Body of pancreas (tissue), 4 donors: ENCODE results near the gene SPATA4. TPM values are rescaled to one million over a fixed set of nuclear protein-coding genes. Genes with fewer than 3 reads are reported as not detected.
"Not testable (repeated sequence)": the region's sequence is repeated elsewhere in the genome, so short reads cannot be mapped to it uniquely, and the experiment has no call there.

ENCODE experiments used
- ATAC-seq: fragments of 150-250 bp; one replicate; pipeline ENCODE4 v1.9.1; 2016
- DNase-seq, 4 donors: peaks; one replicate each; pipeline ENCODE4 v3.0.0-alpha.2; 2019
- H3K27ac ChIP-seq, 4 donors: fragments of 200-600 bp; sonication (generic); 1 replicate in 3 of 4; 2 replicates in 1 of 4; pipeline versions ENCODE4 v1.5.1 to v1.6.1; 2016 to 2019; ENCODE audit warnings: mild to moderate bottlenecking in 1 of 4, mixed read lengths in 1 of 4, moderate library complexity in 1 of 4
- H3K27me3 ChIP-seq, 2 donors: fragments of 200-600 bp; sonication (generic); one replicate each; pipeline ENCODE4 v1.6.0; 2016; ENCODE audit warnings: mild to moderate bottlenecking in 1 of 2
- H3K36me3 ChIP-seq, 2 donors: fragments of 200-600 bp; sonication (generic); replicated peaks in 1 of 2; 2 replicates each; pipeline ENCODE4 v1.5.1; 2016; ENCODE audit warnings: low read depth in 2 of 2; ENCODE audit not compliant: insufficient read depth in 1 of 2
- H3K4me1 ChIP-seq: fragments of 200-600 bp; sonication (generic); one replicate; pipeline ENCODE4 v1.6.0; 2016
- H3K4me3 ChIP-seq, 2 donors: fragments of 200-600 bp; sonication (generic); 1 replicate in 1 of 2; 2 replicates in 1 of 2; pipeline ENCODE4 v1.5.1; 2016 to 2019
- H3K9me3 ChIP-seq, 3 donors: fragments of 200-600 bp; sonication (generic); 1 replicate in 2 of 3; 2 replicates in 1 of 3; pipeline ENCODE4 v1.5.1; 2016
- CTCF ChIP-seq, 7 experiments: fragments of 450-650 bp in 4 of 7; fragments of 200-600 bp in 3 of 7; sonication (generic) in 3 of 7; IDR thresholded peaks; one replicate each; pipeline ENCODE4 v1.5.1; 2016 to 2019; ENCODE audit warnings: antibody characterized with exemption in 7 of 7
- POLR2A ChIP-seq, 3 donors: fragments of 450-650 bp; IDR thresholded peaks; one replicate each; pipeline ENCODE4 v1.6.1; 2016; ENCODE audit warnings: antibody characterized with exemption in 3 of 3, mild to moderate bottlenecking in 2 of 3
- WGBS, 2 donors: methylation state at CpG; one replicate each; pipeline ENCODE4 v1.1.5; 2017; 5-methylcytosine and 5-hydroxymethylcytosine counted together
- intact Hi-C: fragments of 100-400 bp; cut with DNase I; formaldehyde crosslinking; loops from one replicate; pipeline ENCODE4 v1.15.1; 2023
- total RNA-seq, 2 donors: library from RNA; depleted of rRNA; stranded (reverse); fragments of >200 nt; gene quantifications; one replicate each; pipeline ENCODE4 v1.1.0, GENCODE V29; 2016

SPATA4 gene
- total RNA-seq, 2 donors from 2014 or later = not detected

GRCh38 chr4:176223561-176223960, 28.2 kb upstream of the SPATA4 start:
- no peak for ATAC-seq
- WGBS, 2 donors = 47 to 59% methylated on average over 2 of the region's 2 CpGs
- Histone ChIP-seq H3K4me1 (no peaks in the 10 kb centered on the region), H3K27ac (no peak overlapping the region), H3K36me3 (no peaks in the 10 kb centered on the region), H3K4me3 (no peak overlapping the region), H3K9me3 (no peaks in the 10 kb centered on the region), H3K27me3 (no peaks in the 10 kb centered on the region)
- intact Hi-C loops = no loop called here
- no peak for TF ChIP-seq CTCF (IDR thresholded peaks at IDR 0.05)
- no peak for TF ChIP-seq POLR2A (IDR thresholded peaks at IDR 0.05)
- DNase-seq = no peak

- TF ChIP-seq POLR2A (IDR thresholded peaks at IDR 0.05) (no peak), CTCF (IDR thresholded peaks at IDR 0.05) (no peak)
- intact Hi-C loops = no loop called here
- no peak overlapping the region for H3K27ac ChIP-seq
- no peaks in the 10 kb centered on the region for H3K4me1 ChIP-seq
- ATAC-seq (no peak), DNase-seq (no peak)
- H3K27me3 ChIP-seq = no peaks in the 10 kb centered on the region
- no peak overlapping the region for H3K4me3 ChIP-seq
- no peaks in the 10 kb centered on the region for H3K36me3 ChIP-seq
- 41 to 53% methylated on average over 5 of the region's 5 CpGs for WGBS, 2 donors
- H3K9me3 ChIP-seq = no peaks in the 10 kb centered on the region
Observed at GRCh38 chr4:176222149-176222548, 26.8 kb upstream of the SPATA4 start.

GRCh38 chr4:176217510-176217909, 22.1 kb upstream of the SPATA4 start:
- Histone ChIP-seq H3K27ac (no peak overlapping the region), H3K4me1 (no peaks in the 10 kb centered on the region), H3K9me3 (no peaks in the 10 kb centered on the region), H3K27me3 (no peaks in the 10 kb centered on the region), H3K4me3 (no peak overlapping the region), H3K36me3 (no peaks in the 10 kb centered on the region)
- DNase-seq (no peak), ATAC-seq (no peak)
- intact Hi-C loops = no loop called here
- TF ChIP-seq CTCF (IDR thresholded peaks at IDR 0.05) = no peak
- no peak for TF ChIP-seq POLR2A (IDR thresholded peaks at IDR 0.05)
- WGBS, 2 donors = 59 to 72% methylated on average over 2 of the region's 2 CpGs

GRCh38 chr4:176212351-176212750, 17.0 kb upstream of the SPATA4 start:
- ATAC-seq, H3K36me3 ChIP-seq, intact Hi-C loops, DNase-seq, H3K4me1 ChIP-seq, H3K9me3 ChIP-seq, H3K27ac ChIP-seq, H3K27me3 ChIP-seq, H3K4me3 ChIP-seq: not testable (repeated sequence)
- WGBS, 2 donors = 41 to 78% methylated on average over 3 of the region's 3 CpGs

DNA sequence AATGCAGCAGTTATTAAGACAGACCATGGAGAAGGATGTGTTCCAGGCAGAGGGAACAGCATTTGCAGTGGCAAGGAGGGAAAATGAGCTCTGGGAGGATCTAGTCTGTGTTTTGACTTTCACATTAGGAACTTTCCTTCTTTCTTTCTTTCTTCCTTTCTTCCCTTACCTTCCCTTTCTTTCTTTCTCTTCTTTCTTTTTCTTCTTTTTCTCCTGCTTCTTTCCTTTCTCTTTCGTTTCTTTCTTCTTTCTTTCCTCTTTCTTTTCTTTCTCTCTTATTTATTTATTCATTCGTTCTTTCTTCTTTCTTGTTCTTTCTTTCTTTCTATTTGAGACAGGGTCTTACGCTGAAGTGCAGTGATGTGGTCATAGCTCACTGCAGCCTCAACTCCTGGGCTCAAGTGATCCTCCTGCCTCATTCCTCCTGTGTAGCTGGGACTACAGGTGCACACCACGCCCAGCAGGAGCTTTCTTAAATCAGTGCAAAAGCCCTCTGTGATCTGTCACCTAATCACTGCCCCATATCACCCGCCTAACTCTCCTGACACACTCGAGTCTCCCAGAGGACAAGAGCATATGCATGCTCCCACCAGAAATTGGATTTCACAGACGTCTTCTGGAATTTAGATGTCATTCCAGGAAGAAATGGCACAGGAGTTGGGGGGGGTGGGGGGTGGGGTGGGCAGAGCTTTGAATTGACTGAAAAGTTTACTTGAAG, 15.4 kb upstream of the SPATA4 start:
- WGBS, 2 donors = 48 to 61% methylated on average over 6 to 7 of the region's 7 CpGs
- TF ChIP-seq POLR2A (IDR thresholded peaks at IDR 0.05) (no peak), CTCF (IDR thresholded peaks at IDR 0.05) (no peak)
- Histone ChIP-seq H3K9me3 (no peaks in the 10 kb centered on the region), H3K4me1 (no peaks in the 10 kb centered on the region), H3K36me3 (no peaks in the 10 kb centered on the region), H3K27me3 (no peaks in the 10 kb centered on the region), H3K27ac (no peak overlapping the region), H3K4me3 (no peak overlapping the region)
- DNase-seq (no peak), ATAC-seq (no peak)
- intact Hi-C loops = no loop called here
